Esophagus muscularis mucosa (tissue), 4 donors: ENCODE results near the gene ABCB4.

Experiments used
- EP300 ChIP-seq: sonication (generic); formaldehyde crosslinking; IDR thresholded peaks from one replicate; pipeline ENCODE4 v1.6.1; 2017; ENCODE audit warnings: antibody characterized with exemption
- POLR2AphosphoS5 ChIP-seq, 2 donors: sonication (generic); formaldehyde crosslinking; IDR thresholded peaks; one replicate each; pipeline ENCODE4 v1.6.1; 2017; ENCODE audit warnings: antibody characterized with exemption in 2 of 2
- TF ChIP-seq, protein P1 (sequence below), 3 experiments: fragments of 200-600 bp in 2 of 3; fragments of 450-650 bp in 1 of 3; sonication (generic) in 2 of 3; IDR thresholded peaks; one replicate each; pipeline ENCODE4 v1.5.1; 2017 to 2019; ENCODE audit warnings: antibody characterized with exemption in 3 of 3, mild to moderate bottlenecking in 2 of 3, moderate library complexity in 1 of 3

DNA sequence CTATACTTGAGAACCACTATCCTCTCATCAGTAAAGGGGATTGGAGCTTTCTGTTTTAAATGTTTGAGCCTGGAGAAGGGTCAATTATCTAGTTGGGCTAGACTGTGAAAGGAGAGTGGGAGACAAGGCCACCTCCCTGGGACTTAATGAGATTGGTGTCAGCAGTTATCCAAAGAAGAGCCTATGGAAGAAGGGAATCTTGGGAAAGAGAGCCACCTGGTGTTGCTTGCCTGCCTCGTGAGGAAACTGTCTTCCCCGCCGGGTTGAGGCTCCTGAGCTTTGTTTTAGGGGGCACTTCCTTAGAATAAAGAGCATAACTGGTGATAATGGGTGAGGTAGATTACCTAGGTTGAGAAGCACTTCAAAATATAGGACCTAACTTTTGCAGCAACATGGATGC, 32.0 kb upstream of the ABCB4 start:
- TF ChIP-seq POLR2AphosphoS5 (IDR thresholded peaks at IDR 0.05), result no peak
- TF ChIP-seq, protein P1, sequence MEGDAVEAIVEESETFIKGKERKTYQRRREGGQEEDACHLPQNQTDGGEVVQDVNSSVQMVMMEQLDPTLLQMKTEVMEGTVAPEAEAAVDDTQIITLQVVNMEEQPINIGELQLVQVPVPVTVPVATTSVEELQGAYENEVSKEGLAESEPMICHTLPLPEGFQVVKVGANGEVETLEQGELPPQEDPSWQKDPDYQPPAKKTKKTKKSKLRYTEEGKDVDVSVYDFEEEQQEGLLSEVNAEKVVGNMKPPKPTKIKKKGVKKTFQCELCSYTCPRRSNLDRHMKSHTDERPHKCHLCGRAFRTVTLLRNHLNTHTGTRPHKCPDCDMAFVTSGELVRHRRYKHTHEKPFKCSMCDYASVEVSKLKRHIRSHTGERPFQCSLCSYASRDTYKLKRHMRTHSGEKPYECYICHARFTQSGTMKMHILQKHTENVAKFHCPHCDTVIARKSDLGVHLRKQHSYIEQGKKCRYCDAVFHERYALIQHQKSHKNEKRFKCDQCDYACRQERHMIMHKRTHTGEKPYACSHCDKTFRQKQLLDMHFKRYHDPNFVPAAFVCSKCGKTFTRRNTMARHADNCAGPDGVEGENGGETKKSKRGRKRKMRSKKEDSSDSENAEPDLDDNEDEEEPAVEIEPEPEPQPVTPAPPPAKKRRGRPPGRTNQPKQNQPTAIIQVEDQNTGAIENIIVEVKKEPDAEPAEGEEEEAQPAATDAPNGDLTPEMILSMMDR (IDR thresholded peaks at IDR 0.05), result no peak
- no peak for TF ChIP-seq EP300
